ENCODE results near the gene MAL.

Gene MAL

GRCh38 chr2:94997981-94998930, 27.3 kb upstream of the MAL start:
- no peak for TF ChIP-seq CTCF (IDR thresholded peaks at IDR 0.05; ENCODE audit: borderline replicate concordance, insufficient read depth, low read depth, low read length)
- H3K4me3 ChIP-seq (ENCODE audit: low read depth, low read length), result no peak overlapping the region

GRCh38 chr2:94999431-94999883, 26.1 kb upstream of the MAL start:
- H3K4me3 ChIP-seq (ENCODE audit: low read depth, low read length), result no peak overlapping the region
- TF ChIP-seq CTCF (IDR thresholded peaks at IDR 0.05; ENCODE audit: borderline replicate concordance, insufficient read depth, low read depth, low read length), result no peak

GRCh38 chr2:95001051-95001562, 24.4 kb upstream of the MAL start:
- no peak overlapping the region for H3K4me3 ChIP-seq (ENCODE audit: low read depth, low read length)
- no peak for TF ChIP-seq CTCF (IDR thresholded peaks at IDR 0.05; ENCODE audit: borderline replicate concordance, insufficient read depth, low read depth, low read length)

- no peak overlapping the region for H3K4me3 ChIP-seq (ENCODE audit: low read depth, low read length)
- no peak for TF ChIP-seq CTCF (IDR thresholded peaks at IDR 0.05; ENCODE audit: borderline replicate concordance, insufficient read depth, low read depth, low read length)
Measured at GRCh38 chr2:95001701-95002100, 23.8 kb upstream of the MAL start.

GRCh38 chr2:95002498-95002897, 23.0 kb upstream of the MAL start:
- H3K4me3 ChIP-seq (ENCODE audit: low read depth, low read length), result no peak overlapping the region
- TF ChIP-seq CTCF (IDR thresholded peaks at IDR 0.05; ENCODE audit: borderline replicate concordance, insufficient read depth, low read depth, low read length), result no peak

- H3K4me3 ChIP-seq (ENCODE audit: low read depth, low read length), result no peak overlapping the region
- TF ChIP-seq CTCF (IDR thresholded peaks at IDR 0.05; ENCODE audit: borderline replicate concordance, insufficient read depth, low read depth, low read length), result no peak
Measured at GRCh38 chr2:95004287-95004686, 21.2 kb upstream of the MAL start.

- TF ChIP-seq CTCF (IDR thresholded peaks at IDR 0.05; ENCODE audit: borderline replicate concordance, insufficient read depth, low read depth, low read length), result no peak
- no peak overlapping the region for H3K4me3 ChIP-seq (ENCODE audit: low read depth, low read length)
Measured at GRCh38 chr2:95004711-95005110, 20.8 kb upstream of the MAL start.

Measured in GM12875 (cell line).